H9 (cell line): ENCODE results near the gene PLEKHA1. TPM values are rescaled to one million over a fixed set of nuclear protein-coding genes. Genes with fewer than 3 reads are reported as not detected.

Source experiments
- DNase-seq: peaks from one replicate; pipeline ENCODE4 v3.0.0-alpha.2; 2017
- H2AFZ ChIP-seq: one replicate; pipeline ENCODE4 v1.6.1; 2013; ENCODE audit warnings: mild to moderate bottlenecking, low read length, control low read depth, moderate library complexity
- H2AK5ac ChIP-seq: 2 replicates; pipeline ENCODE4 v1.6.1; 2013; ENCODE audit warnings: low read length, control low read depth, mixed read lengths; ENCODE audit not compliant: insufficient read length
- H2BK120ac ChIP-seq: one replicate; pipeline ENCODE4 v1.6.1; 2013; ENCODE audit warnings: low read depth, mild to moderate bottlenecking, low read length, control low read depth, inconsistent platforms; ENCODE audit not compliant: poor library complexity, severe bottlenecking
- H2BK12ac ChIP-seq: 2 replicates; pipeline ENCODE4 v1.6.1; 2013; ENCODE audit warnings: low read length, control low read depth, mixed read lengths, low read depth; ENCODE audit not compliant: insufficient read length
- H2BK15ac ChIP-seq: 2 replicates; pipeline ENCODE4 v1.6.1; 2013; ENCODE audit warnings: low read depth, low read length, control low read depth
- H2BK20ac ChIP-seq: one replicate; pipeline ENCODE4 v1.6.1; 2013; ENCODE audit warnings: low read depth, mild to moderate bottlenecking, low read length, control low read depth, inconsistent platforms; ENCODE audit not compliant: poor library complexity, severe bottlenecking
- H2BK5ac ChIP-seq: 2 replicates; pipeline ENCODE4 v1.6.1; 2013; ENCODE audit warnings: low read length, control low read depth, mixed read lengths; ENCODE audit not compliant: insufficient read length
- H3K14ac ChIP-seq: 2 replicates; pipeline ENCODE4 v1.6.1; 2013; ENCODE audit warnings: low read length, control low read depth; ENCODE audit not compliant: insufficient read depth
- H3K18ac ChIP-seq: 2 replicates; pipeline ENCODE4 v1.6.1; 2013; ENCODE audit warnings: low read depth, mild to moderate bottlenecking, mixed read lengths, low read length, control low read depth; ENCODE audit not compliant: insufficient read length
- H3K23ac ChIP-seq: 2 replicates; pipeline ENCODE4 v1.6.1; 2013; ENCODE audit warnings: low read length, control low read depth, mixed read lengths, low read depth; ENCODE audit not compliant: insufficient read length
- H3K23me2 ChIP-seq: 2 replicates; pipeline ENCODE4 v1.6.1; 2013; ENCODE audit warnings: low read depth, mild to moderate bottlenecking, mixed read lengths, low read length, control low read depth; ENCODE audit not compliant: insufficient read length, poor library complexity, severe bottlenecking
- H3K27ac ChIP-seq: 2 replicates; pipeline ENCODE4 v1.5.1; 2013; ENCODE audit warnings: low read length, control low read depth, mixed read lengths, low read depth; ENCODE audit not compliant: insufficient read length
- H3K27me3 ChIP-seq: 2 replicates; pipeline ENCODE4 v1.6.1; 2013; ENCODE audit warnings: low read length, control low read depth, inconsistent platforms; ENCODE audit not compliant: insufficient read depth
- H3K4ac ChIP-seq: 2 replicates; pipeline ENCODE4 v1.6.1; 2013; ENCODE audit warnings: low read depth, mild to moderate bottlenecking, control low read depth, inconsistent platforms, low read length, moderate library complexity
- H3K4me1 ChIP-seq: 2 replicates; pipeline ENCODE4 v1.6.1; 2013; ENCODE audit warnings: low read length, control low read depth, inconsistent platforms; ENCODE audit not compliant: insufficient read depth
- H3K4me2 ChIP-seq: 2 replicates; pipeline ENCODE4 v1.6.1; 2013; ENCODE audit warnings: low read length, control low read depth, mixed read lengths; ENCODE audit not compliant: insufficient read length, insufficient read depth
- H3K56ac ChIP-seq: 2 replicates; pipeline ENCODE4 v1.6.1; 2013; ENCODE audit warnings: low read depth, mild to moderate bottlenecking, mixed read lengths, low read length, control low read depth; ENCODE audit not compliant: insufficient read length
- H3K79me1 ChIP-seq: 2 replicates; pipeline ENCODE4 v1.6.1; 2013; ENCODE audit warnings: low read depth, mild to moderate bottlenecking, moderate library complexity, low read length, control low read depth, inconsistent platforms; ENCODE audit not compliant: insufficient read depth, poor library complexity, severe bottlenecking
- H3K79me2 ChIP-seq: 2 replicates; pipeline ENCODE4 v1.6.1; 2013; ENCODE audit warnings: low read length, control low read depth, inconsistent platforms; ENCODE audit not compliant: insufficient read depth
- H3K9ac ChIP-seq: 2 replicates; pipeline ENCODE4 v1.6.1; 2013; ENCODE audit warnings: low read length, control low read depth, mixed read lengths; ENCODE audit not compliant: insufficient read length; ENCODE audit errors: extremely low read depth
- H3K9me3 ChIP-seq: one replicate; pipeline ENCODE4 v1.6.1; 2013; ENCODE audit warnings: low read depth, low read length, inconsistent platforms; ENCODE audit not compliant: control insufficient read depth
- H3T11ph ChIP-seq: one replicate; pipeline ENCODE4 v1.6.1; 2013; ENCODE audit warnings: mild to moderate bottlenecking, low read length, control low read depth, inconsistent platforms
- H4K20me1 ChIP-seq: one replicate; pipeline ENCODE4 v1.6.1; 2013; ENCODE audit not compliant: control insufficient read depth, insufficient read length, insufficient read depth
- H4K5ac ChIP-seq: 2 replicates; pipeline ENCODE4 v1.6.1; 2013; ENCODE audit warnings: low read depth, mild to moderate bottlenecking, mixed read lengths, low read length, control low read depth; ENCODE audit not compliant: insufficient read length
- H4K8ac ChIP-seq: replicated peaks from 2 replicates; pipeline ENCODE4 v1.6.1; 2013; ENCODE audit warnings: low read length, control low read depth, mixed read lengths, low read depth; ENCODE audit not compliant: insufficient read length
- H4K91ac ChIP-seq: 2 replicates; pipeline ENCODE4 v1.6.1; 2013; ENCODE audit warnings: low read depth, mild to moderate bottlenecking, moderate library complexity, mixed read lengths, low read length, control low read depth; ENCODE audit not compliant: insufficient read length
- H3K27ac Mint-ChIP-seq, 3 experiments: 2 replicates in 2 of 3; 3 replicates in 1 of 3; pipeline ENCODE4 v1.8.0; 2020 to 2021; ENCODE audit warnings: mixed read lengths in 3 of 3, mild to moderate bottlenecking in 1 of 3, moderate library complexity in 1 of 3
- H3K27me3 Mint-ChIP-seq: 2 replicates; pipeline ENCODE4 v1.8.0; 2021; ENCODE audit warnings: low read depth, mild to moderate bottlenecking, moderate library complexity, mixed read lengths
- H3K36me3 Mint-ChIP-seq, 3 experiments: 2 replicates in 2 of 3; 3 replicates in 1 of 3; pipeline ENCODE4 v1.8.0; 2020 to 2021; ENCODE audit warnings: low read depth in 3 of 3, mixed read lengths in 3 of 3; ENCODE audit not compliant: insufficient read depth in 1 of 3
- H3K4me1 Mint-ChIP-seq, 2 experiments: 2 replicates each; pipeline ENCODE4 v1.8.0; 2020; ENCODE audit warnings: mixed read lengths in 2 of 2
- H3K4me3 Mint-ChIP-seq, 2 experiments: 2 replicates in 1 of 2; 3 replicates in 1 of 2; pipeline ENCODE4 v1.8.0; 2020 to 2021; ENCODE audit warnings: mild to moderate bottlenecking in 2 of 2, mixed read lengths in 2 of 2, moderate library complexity in 1 of 2
- H3K9me3 Mint-ChIP-seq, 2 experiments: 2 replicates in 1 of 2; 3 replicates in 1 of 2; pipeline ENCODE4 v1.8.0; 2020; ENCODE audit warnings: mild to moderate bottlenecking in 2 of 2, mixed read lengths in 2 of 2, moderate library complexity in 1 of 2
- WGBS: extraction: QIAGEN DNeasy Blood & Tissue Kit; methylation state at CpG from one replicate; pipeline ENCODE4 v1.1.7; 2013; ENCODE audit warnings: missing lambda C conversion rate, low lambda C conversion rate, mixed read lengths; ENCODE audit not compliant: insufficient read length; ENCODE audit errors: extremely low coverage; 5-methylcytosine and 5-hydroxymethylcytosine counted together
- total RNA-seq: library from RNA; stranded (reverse); gene quantifications from 2 replicates; pipeline ENCODE4 v1.2.1, GENCODE V29; 2021
- TF ChIP-seq, protein P1 (sequence below): fragments of 200-600 bp; sonication (generic); conservative IDR thresholded peaks from 3 replicates; pipeline ENCODE4 v1.8.0; 2021; ENCODE audit warnings: antibody characterized with exemption, mild to moderate bottlenecking

Gene PLEKHA1
- total RNA-seq, 1 experiment from 2014 or later = 32.7 TPM

- no peak overlapping the region for H2BK20ac ChIP-seq
- no peak overlapping the region for H2BK15ac ChIP-seq
- H3K18ac ChIP-seq = no peak overlapping the region
- H4K91ac ChIP-seq = no peak overlapping the region
- no peaks in the 10 kb centered on the region for H3K23me2 ChIP-seq
- Mint-ChIP-seq H3K36me3 (peaks cover 10 to 40% (median 17%) of the 10 kb centered on the region in 3 experiments; a peak in 6 of 7 replicates), H3K4me1 (peaks cover 8 to 10% of the 10 kb centered on the region in 2 experiments; a peak in 3 of 4 replicates), H3K27me3 (no peaks in the 10 kb centered on the region), H3K4me3 (no peak overlapping the region), H3K27ac (peak overlapping the region in 1 of 3 experiments; percentile 7; a peak in 1 of 7 replicates), H3K9me3 (no peaks in the 10 kb centered on the region)
- no peak overlapping the region for H3K4ac ChIP-seq
- no peak overlapping the region for H3K4me2 ChIP-seq
- no peak overlapping the region for H4K8ac ChIP-seq
- DNase-seq = no peak
- TF ChIP-seq, protein P1, sequence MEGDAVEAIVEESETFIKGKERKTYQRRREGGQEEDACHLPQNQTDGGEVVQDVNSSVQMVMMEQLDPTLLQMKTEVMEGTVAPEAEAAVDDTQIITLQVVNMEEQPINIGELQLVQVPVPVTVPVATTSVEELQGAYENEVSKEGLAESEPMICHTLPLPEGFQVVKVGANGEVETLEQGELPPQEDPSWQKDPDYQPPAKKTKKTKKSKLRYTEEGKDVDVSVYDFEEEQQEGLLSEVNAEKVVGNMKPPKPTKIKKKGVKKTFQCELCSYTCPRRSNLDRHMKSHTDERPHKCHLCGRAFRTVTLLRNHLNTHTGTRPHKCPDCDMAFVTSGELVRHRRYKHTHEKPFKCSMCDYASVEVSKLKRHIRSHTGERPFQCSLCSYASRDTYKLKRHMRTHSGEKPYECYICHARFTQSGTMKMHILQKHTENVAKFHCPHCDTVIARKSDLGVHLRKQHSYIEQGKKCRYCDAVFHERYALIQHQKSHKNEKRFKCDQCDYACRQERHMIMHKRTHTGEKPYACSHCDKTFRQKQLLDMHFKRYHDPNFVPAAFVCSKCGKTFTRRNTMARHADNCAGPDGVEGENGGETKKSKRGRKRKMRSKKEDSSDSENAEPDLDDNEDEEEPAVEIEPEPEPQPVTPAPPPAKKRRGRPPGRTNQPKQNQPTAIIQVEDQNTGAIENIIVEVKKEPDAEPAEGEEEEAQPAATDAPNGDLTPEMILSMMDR = no peak
- no peaks in the 10 kb centered on the region for H3K27me3 ChIP-seq
- H4K20me1 ChIP-seq = no peaks in the 10 kb centered on the region
- no peak overlapping the region for H2AFZ ChIP-seq
- no peak overlapping the region for H2BK12ac ChIP-seq
- no peaks in the 10 kb centered on the region for H3K79me2 ChIP-seq
- no peak overlapping the region for H2BK5ac ChIP-seq
- H3K79me1 ChIP-seq = no peaks in the 10 kb centered on the region
- no peak overlapping the region for H3K9ac ChIP-seq
- H3T11ph ChIP-seq = no peak overlapping the region
- H4K5ac ChIP-seq = no peak overlapping the region
- no peaks in the 10 kb centered on the region for H3K9me3 ChIP-seq
- no peak overlapping the region for H2AK5ac ChIP-seq
- H3K23ac ChIP-seq = no peak overlapping the region
- no peak overlapping the region for H3K27ac ChIP-seq
- H3K14ac ChIP-seq = no peak overlapping the region
- H3K56ac ChIP-seq = no peak overlapping the region
- no peak overlapping the region for H2BK120ac ChIP-seq
- H3K4me1 ChIP-seq = peaks cover 2% of the 10 kb centered on the region; the same call in 1 of the 2 replicates
- WGBS = no CpG with 5 or more reads among the region's 3 CpGs
These were observed 46.1 kb downstream of the PLEKHA1 start for GRCh38 chr10:122420624-122421007.
